Germinal center (tissue), 1 donor: Measurements from ENCODE around the gene VWCE.
"Not testable (repeated sequence)": the region's sequence is repeated elsewhere in the genome, so short reads cannot be mapped to it uniquely, and the experiment has no call there.

Experiments
- DNase-seq: peaks from one replicate; pipeline ENCODE4 v3.0.0; 2012; ENCODE audit warnings: mixed read lengths, low spot score

Gene VWCE

GRCh38 chr11:61254403-61255025 lies 40.6 kb downstream of the VWCE start:
- DNase-seq = peak; percentile 87

DNA sequence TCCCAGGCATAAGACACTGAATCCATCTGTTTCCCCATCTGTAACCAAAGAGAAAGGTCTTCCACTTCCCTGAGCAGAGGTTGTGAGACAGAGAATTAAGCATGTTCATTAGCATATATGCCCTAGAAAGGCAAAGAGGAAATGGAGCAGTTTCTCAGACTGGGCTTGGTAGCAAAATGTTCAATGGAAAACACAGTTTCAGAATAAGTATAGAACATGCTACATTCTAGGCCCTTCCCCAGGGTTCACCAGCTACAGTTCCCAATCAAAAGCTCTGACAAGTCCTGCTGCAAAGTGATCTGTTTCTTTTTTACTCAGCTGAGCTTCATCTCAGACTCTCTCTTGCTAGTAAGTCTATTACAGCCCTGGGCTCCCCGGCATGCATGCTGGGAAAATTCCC lies 42.8 kb downstream of the VWCE start:
- DNase-seq = not testable (repeated sequence)

DNA sequence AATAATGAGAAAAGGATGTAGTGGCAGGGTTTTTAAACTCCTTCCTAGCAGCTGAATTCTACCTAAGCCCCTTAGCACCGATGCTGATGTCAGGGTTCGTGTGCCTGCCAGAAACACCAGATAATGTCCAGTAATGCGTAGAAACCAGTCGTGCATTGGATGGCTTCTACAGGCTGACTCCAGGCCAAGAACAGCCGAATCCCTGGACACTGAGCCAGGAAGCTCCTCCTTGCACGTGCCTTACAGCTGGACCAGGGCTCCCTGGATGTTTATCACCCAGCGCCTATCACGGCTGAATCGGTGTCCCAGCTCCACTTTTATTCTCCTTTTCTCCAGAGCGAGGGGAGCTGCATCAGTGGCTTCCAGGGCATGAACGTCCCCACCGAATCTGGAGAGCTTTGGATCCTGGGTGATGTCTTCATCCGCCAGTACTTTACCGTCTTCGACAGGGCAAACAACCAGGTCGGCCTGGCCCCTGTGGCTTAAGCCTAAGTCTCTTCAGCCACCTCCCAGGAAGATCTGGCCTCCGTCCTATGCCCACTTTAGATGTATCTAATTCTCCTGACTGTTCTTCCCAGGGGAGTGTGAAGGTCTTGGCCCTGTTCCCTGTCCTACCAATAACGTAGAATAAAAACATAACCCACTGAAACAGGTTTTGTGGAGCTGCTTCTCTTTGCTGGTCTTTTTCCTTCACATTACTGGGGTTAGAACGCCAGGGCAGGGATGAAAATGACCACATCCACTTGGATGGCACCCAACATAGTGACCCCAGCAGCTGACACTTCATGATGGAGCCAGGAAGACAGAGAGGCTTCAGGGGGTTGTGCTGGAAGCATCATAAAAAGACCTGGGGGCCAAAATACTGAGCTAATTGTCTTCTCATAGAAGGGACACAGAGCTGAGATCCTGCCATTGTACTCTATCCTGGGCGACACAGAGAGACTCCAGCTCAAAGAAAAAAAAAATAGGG lies 44.0 kb downstream of the VWCE start:
- not testable (repeated sequence) for DNase-seq

DNA sequence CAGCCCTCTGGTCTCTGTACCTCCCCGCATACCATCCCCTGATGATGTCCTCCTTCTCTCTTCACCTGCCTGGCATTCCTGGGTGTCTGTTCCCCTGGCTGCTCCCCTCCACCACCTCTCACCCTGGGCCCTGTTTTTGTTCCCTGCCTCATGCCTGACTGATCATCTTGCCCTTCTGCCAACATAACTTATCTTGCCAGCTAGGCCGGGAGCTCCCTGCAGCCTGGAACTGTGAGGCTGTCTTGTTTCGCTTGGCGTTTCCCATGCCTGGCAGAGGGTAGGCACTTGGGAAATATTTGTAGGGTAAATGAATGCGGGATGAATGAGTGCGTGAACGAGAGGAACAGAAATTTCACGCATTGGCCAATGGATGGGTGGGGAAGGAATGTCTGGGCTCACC lies 45.9 kb downstream of the VWCE start:
- DNase-seq = not testable (repeated sequence)

GRCh38 chr11:61248071-61248470 lies 47.0 kb downstream of the VWCE start:
- not testable (repeated sequence) for DNase-seq

- not testable (repeated sequence) for DNase-seq
Observed at GRCh38 chr11:61245284-61245964, 49.7 kb downstream of the VWCE start.

GRCh38 chr11:61241526-61241925 lies 53.6 kb downstream of the VWCE start:
- DNase-seq = not testable (repeated sequence)

DNA sequence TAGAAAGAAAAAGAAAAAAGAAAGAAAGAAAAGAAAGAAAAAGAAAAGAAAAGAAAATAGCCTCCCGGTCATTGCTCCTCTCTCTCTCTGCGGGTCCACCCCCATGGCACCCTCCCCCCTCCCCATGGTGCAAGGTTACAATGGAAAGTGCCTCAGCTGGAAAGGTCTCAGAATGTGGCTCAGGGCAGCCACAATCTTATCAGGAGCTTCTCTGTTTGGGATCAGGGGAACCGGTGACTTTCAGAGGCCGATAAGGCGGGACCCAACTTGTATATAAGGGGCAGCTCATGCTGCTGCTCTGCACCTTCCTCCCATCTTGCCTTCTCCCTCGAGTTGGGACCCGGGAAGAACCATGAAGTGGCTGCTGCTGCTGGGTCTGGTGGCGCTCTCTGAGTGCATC lies 54.2 kb downstream of the VWCE start, which contains the start of gene PGA5:
PGA5 (plus strand) TSS at position 301 of the 400 bp plus-strand sequence; CDS start at position 353, 52 bp downstream.
- DNase-seq = not testable (repeated sequence)

GRCh38 chr11:61240288-61240687 lies 54.8 kb downstream of the VWCE start:
- DNase-seq = not testable (repeated sequence)

- not testable (repeated sequence) for DNase-seq
Observed at GRCh38 chr11:61237130-61237529, 58.0 kb downstream of the VWCE start.

GRCh38 chr11:61232548-61233145 lies 62.5 kb downstream of the VWCE start:
- DNase-seq = not testable (repeated sequence)

GRCh38 chr11:61231585-61231984 lies 63.5 kb downstream of the VWCE start:
- not testable (repeated sequence) for DNase-seq

- DNase-seq = not testable (repeated sequence)
Observed at GRCh38 chr11:61231033-61231432, 64.1 kb downstream of the VWCE start.

DNA sequence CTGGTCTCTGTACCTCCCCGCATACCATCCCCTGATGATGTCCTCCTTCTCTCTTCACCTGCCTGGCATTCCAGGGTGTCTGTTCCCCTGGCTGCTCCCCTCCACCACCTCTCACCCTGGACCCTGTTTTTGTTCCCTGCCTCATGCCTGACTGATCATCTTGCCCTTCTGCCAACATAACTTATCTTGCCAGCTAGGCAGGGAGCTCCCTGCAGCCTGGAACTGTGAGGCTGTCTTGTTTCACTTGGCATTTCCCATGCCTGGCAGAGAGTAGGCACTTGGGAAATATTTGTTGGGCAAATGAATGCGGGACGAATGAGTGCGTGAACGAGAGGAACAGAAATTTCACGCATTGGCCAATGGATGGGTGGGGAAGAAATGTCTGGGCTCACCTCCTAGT lies 65.7 kb downstream of the VWCE start:
- not testable (repeated sequence) for DNase-seq

DNA sequence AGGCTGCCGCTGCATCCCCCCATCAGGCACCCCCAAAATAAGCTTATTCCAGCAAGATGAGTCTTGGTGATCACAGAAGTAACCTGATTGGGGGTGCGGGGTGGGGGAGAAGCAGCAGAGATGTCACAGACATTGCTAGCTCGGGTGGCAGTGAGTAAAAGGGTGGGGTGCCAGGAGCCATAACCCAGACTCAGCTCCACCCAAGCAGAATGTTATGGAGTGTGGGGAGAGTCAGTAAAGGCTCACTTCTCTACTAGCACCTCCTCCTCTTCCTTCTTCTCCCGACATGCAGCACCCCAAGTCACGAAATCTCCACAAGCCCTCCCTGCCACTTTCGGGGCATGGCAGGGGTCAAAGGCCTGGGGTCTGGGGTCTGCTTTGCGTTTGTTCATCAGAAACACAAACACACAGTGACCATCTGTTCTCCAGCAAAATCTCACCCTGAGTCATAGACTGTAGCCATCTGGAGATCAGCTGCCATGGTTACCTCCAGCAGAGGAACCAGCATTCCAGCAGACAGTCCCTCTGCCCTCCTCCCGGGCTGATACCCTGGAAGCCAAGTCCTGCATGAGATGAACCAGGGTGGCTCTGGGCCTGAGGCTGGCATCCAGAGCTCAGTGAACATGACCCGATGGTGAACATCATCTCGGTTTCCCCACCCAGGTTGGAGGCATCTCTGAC lies 68.5 kb downstream of the VWCE start:
- not testable (repeated sequence) for DNase-seq

- DNase-seq = not testable (repeated sequence)
Observed at GRCh38 chr11:61222692-61223091, 72.4 kb downstream of the VWCE start.

GRCh38 chr11:61222047-61222446 lies 73.1 kb downstream of the VWCE start, which contains the start of gene PGA4:
TSS of gene PGA4 (plus strand) at chr11:61222347. CDS start at chr11:61222401, 54 bp downstream.
- DNase-seq = not testable (repeated sequence)

DNA sequence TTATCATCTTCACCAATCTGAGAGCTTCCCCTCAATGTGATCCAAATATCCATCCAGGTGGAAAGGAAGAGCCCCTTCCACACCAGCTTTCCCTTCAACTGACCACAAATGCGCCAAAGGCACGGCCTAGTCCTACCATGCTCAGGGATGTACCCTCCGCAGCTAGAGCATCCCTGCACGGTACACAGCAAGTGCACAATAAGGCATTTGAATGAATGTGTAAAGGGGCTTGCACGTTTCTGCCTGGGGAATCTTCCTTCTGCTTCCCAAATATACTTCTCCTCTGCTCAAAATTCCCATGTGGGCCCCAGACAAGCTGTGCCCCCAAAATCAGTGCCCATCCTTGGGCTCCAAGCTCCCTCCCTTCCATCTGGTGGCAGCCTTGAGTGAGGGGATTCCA lies 76.1 kb downstream of the VWCE start:
- not testable (repeated sequence) for DNase-seq

DNA sequence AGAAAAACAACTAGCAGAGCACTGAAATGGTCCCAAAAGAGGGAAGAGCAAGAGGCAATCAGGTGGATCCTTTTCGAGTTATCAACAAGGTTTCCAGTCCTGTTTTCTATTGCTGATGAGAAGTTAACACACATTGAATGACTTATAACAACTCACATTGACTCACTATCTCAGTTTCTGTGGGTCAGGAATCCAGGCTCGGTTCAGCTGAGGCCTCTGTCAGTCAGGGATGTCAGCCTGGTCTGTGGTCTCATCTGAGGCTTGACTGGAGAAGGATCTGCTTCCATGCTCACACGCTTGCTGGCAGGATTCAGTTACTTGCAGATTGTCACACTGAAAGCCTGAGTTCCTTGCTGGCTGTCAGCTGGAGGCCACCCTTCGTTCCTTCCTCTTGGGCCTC lies 76.8 kb downstream of the VWCE start:
- not testable (repeated sequence) for DNase-seq

DNA sequence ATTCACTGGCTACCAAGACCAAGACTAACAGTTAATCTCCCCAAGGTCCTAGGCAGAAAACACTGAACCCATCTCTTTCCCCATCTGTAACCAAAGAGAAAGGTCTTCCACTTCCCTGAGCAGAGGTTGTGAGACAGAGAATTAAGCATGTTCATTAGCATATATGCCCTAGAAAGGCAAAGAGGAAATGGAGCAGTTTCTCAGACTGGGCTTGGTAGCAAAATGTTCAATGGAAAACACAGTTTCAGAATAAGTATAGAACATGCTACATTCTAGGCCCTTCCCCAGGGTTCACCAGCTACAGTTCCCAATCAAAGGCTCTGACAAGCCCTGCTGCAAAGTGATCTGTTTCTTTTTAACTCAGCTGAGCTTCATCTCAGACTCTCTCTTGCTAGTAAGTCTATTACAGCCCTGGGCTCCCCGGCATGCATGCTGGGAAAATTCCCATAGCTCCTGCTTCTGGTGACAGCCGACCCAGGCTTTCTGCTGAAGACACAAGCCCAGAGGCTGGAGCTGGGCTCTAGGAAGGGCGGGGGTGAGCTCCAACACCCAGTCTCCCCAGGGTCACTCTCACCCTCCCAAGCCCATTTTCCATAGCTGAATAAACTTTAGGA lies 81.3 kb downstream of the VWCE start:
- not testable (repeated sequence) for DNase-seq

- not testable (repeated sequence) for DNase-seq
Observed at GRCh38 chr11:61212202-61212601, 82.9 kb downstream of the VWCE start.
